LNCAP (cell line): ENCODE measurements around the gene GRIN2A.

ENCODE experiments used
- TF ChIP-seq, protein P1 (sequence below): fragments of 450-650 bp; IDR thresholded peaks from 2 replicates; pipeline ENCODE4 v1.5.1; 2017; ENCODE audit warnings: mild to moderate bottlenecking

GRIN2A gene

DNA sequence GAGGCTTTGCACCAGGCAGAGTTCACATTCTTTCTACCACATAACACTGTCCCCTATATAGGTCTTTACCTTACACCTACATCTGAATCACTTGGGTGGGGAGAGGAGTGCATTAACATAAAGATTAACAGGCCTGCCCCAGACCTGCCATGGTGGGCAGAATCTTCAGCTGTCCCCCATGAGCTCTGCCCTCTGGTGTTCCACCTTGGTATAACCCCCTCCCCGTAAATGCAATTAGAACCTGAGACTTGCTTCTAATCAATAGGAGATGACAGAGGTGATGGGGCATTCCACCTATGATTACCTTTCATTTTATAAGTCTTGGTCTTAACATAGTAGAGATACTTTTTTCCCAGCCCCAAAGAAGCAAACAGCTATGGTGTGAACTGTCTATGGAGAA is 20.4 kb upstream of the GRIN2A start:
- TF ChIP-seq, protein P1, sequence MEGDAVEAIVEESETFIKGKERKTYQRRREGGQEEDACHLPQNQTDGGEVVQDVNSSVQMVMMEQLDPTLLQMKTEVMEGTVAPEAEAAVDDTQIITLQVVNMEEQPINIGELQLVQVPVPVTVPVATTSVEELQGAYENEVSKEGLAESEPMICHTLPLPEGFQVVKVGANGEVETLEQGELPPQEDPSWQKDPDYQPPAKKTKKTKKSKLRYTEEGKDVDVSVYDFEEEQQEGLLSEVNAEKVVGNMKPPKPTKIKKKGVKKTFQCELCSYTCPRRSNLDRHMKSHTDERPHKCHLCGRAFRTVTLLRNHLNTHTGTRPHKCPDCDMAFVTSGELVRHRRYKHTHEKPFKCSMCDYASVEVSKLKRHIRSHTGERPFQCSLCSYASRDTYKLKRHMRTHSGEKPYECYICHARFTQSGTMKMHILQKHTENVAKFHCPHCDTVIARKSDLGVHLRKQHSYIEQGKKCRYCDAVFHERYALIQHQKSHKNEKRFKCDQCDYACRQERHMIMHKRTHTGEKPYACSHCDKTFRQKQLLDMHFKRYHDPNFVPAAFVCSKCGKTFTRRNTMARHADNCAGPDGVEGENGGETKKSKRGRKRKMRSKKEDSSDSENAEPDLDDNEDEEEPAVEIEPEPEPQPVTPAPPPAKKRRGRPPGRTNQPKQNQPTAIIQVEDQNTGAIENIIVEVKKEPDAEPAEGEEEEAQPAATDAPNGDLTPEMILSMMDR, result no peak

DNA sequence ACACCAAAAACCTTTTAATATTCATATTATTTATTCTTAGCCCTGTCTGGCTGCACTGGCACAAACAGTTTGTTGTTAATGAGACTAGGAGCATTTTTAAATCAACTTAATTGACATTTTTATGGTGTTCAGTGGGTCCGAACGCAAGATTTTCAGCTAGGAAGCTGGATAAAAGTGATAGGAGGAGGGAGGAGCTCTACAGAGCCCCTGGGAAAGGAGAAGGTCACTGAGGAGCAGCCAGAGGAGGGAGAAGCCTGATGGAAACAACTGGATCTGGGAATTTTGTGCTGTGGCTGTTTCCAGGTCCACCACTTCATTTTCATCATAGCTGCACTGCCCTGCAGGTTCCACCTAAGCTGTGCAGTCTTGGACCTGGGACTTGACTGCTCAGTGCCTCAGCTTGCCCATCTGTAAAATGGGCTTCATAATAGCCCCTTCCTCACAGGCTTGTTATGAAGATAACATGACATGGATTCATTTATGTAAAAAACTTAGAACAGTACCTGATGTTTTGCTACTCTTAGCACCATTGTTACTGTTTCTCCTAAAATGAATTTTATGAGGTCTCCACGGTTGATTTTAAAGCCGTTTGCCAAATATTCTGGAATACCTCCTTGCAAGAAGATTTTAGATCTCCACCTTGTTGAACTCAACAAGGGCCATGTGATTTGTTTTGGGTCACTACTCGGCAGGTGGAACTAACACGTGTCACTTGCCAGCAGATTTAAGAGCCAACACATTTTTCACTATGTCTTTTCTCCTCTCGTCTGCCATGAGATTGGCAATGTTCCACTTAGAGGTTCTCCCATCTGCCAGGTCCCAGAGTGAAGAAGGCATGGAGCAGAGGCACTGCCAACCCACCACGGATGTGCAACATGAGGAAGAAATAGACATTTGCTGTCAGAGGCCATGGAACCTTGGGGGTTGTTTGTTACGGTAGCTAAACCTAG is 18.7 kb upstream of the GRIN2A start:
- TF ChIP-seq, protein P1, result no peak

DNA sequence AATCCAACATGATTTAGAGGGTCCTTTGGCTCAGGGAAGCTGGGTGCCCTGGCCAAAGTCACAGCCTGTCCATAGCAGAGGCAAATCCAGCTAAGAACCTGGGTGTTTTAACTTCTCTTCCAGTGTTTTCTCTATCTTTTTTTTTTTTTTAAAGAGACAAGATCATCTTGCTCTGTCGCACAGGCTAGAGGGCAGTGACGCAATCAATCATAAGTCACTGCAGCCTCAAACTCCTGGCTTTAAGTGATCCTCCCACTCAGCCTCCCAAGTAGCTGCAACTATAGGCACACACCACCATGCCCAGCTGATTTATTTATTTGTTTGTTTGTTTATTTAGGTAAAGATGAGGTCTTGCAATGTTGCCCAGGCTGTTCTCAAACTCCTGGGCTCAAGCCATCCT is 14.8 kb upstream of the GRIN2A start:
- TF ChIP-seq, protein P1, result no peak

DNA sequence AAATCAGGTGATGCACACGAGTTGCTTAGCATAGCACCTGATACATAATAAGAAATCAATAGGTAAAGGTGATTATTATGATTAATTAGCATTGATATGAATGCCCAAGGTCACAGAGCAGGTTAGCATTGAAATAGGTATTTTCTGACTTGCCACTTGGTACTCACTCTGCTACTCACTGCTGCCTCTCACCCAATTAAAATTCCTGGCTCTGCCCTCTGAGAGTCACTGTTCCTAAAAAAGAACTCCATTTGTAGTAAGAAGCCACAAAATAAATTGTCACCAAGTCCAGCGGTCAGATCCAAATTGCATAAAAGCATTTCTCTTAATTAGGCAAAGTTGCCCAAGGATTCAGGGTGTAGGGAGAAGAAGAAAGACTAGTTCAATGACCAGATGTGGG is 8.9 kb upstream of the GRIN2A start:
- TF ChIP-seq, protein P1, result no peak

DNA sequence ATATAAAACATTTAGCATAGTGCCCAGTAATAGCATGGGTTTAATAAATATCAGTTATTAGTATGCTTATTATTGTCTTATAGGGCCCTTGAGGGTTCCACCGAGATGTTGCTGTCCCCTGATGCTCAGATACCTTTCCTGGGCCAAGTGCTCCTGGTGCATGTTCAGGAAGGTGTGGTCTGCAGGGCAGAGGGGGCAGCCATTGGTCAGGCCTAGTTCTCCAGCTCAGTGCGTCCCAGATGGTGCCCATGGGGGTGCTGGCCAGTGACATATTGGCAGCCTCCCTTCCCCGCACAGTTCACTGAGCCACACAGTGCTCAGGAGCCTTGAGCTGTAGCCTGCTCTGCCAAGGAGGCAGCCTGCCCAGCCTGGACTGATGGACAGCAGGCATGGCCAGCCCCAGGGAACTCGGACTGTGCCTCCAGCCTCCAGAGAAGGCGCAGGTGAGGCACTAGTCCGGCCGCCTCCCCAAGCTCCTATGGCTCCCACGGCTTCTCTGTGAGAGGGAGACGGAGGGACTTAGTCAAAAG is 7.7 kb upstream of the GRIN2A start:
- TF ChIP-seq, protein P1, result no peak

DNA sequence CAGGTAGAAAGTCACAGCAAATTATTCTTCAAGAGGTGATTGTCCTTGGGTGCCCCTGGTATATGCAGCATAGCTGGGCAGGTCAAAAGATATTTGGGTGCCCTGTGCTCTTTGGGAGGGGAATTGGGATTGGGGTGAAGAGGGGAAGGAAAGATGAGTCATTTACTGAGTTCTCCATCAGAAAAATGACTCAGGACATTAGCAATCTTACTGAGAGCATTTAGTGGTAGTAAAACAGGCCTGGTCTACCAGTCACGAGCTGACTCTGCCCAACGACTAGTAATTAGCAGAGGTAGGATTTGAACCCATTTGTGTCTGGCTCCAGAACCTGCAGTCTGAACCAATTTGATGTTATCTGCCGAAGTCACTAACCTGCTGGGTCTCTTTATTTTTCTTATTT is 6.0 kb upstream of the GRIN2A start:
- TF ChIP-seq, protein P1, result no peak

DNA sequence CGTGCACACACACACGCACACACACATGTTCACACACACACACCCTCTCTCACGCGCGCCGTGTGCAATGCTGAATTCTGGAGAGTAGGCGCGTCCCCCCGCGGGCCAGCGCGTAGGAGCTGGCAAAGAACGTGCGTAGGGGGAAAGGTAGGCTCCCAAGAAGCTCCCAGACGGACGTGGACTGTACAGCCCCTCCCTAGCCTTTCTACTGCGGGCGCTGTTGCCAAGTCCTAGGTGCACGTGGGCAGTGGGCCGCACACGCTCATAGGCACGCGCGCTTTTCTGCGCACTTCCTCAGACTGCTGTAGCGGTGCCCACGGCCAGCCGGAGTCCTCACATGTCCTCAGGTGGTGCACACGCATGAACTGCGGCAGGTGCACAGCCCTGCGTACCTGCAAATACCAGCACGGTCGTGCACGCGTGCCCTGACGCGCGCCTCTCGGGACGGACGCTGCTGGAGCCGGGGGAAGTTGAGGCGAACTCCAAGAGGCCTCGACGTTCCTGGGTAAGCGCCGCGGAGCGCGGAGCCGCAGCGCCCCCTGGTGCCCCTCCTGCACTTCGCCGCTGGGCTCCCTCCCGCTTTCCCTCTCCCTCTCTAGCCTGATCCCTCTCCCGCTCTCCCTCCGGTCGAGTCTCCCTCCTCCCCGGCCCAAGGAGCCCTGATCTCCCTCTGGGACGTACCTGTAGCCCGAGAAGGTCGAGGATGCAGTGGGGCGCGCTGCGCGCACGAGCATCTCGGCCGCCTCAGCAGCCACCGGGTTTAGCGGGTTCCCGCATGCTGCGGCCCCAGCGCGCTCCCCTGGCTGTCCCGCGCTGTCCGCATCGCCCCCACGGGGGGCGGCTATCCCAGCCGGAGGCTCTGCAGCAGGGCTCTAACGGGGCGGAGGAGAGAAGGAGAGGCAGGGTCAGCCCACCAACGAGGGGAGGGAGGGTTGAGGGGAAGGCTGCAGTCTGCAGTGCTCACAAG is 749 bp downstream of the GRIN2A start:
- TF ChIP-seq, protein P1, result peak; percentile 90
